HCT116 (cell line): ENCODE data around the gene ORMDL3.

Experiments used
- CBX3 ChIP-seq: IDR thresholded peaks from 2 replicates; pipeline ENCODE4 v1.6.1; 2012; ENCODE audit warnings: low read depth
- EZH2 ChIP-seq: fragments of 200-600 bp; sonication (generic); IDR thresholded peaks from 2 replicates; pipeline ENCODE4 v1.6.1; 2017; ENCODE audit warnings: antibody characterized with exemption, mixed run types
- EZH2phosphoT487 ChIP-seq: fragments of 200-600 bp; IDR thresholded peaks from 2 replicates; pipeline ENCODE4 v1.6.1; 2018; ENCODE audit warnings: antibody characterized with exemption, borderline replicate concordance
- FOSL1 ChIP-seq: IDR thresholded peaks from 2 replicates; pipeline ENCODE4 v1.6.1; 2012; ENCODE audit warnings: low read depth
- JUND ChIP-seq: IDR thresholded peaks from 2 replicates; pipeline ENCODE4 v1.6.1; 2012
- POLR2A ChIP-seq: IDR thresholded peaks from 2 replicates; pipeline ENCODE4 v1.7.0; 2011; ENCODE audit warnings: borderline replicate concordance; ENCODE audit not compliant: insufficient read depth, insufficient read length; ENCODE audit errors: extremely low read depth
- POLR2AphosphoS5 ChIP-seq: IDR thresholded peaks from 2 replicates; pipeline ENCODE4 v1.6.1; 2011; ENCODE audit warnings: mild to moderate bottlenecking, low read depth, low read length, moderate library complexity
- SIN3A ChIP-seq: IDR thresholded peaks from 2 replicates; pipeline ENCODE4 v1.6.1; 2012; ENCODE audit warnings: low read depth
- SP1 ChIP-seq: IDR thresholded peaks from 2 replicates; pipeline ENCODE4 v1.6.1; 2012; ENCODE audit warnings: low read depth
- ZNF274 ChIP-seq: fragments of 200-500 bp; sonication (Bioruptor generic); IDR thresholded peaks from 2 replicates; pipeline ENCODE4 v1.6.1; 2014; ENCODE audit warnings: mild to moderate bottlenecking, low read depth, low read length, inconsistent platforms
- TF ChIP-seq, protein P1 (sequence below), 3 experiments: fragments of 200-600 bp in 1 of 3; sonication (generic) in 1 of 3; IDR thresholded peaks in 2 of 3; conservative IDR thresholded peaks in 1 of 3; 2 replicates each; pipeline ENCODE4 v1.5.1; 2012 to 2017; ENCODE audit warnings: low read depth in 2 of 3, low read length in 2 of 3, antibody characterized with exemption in 1 of 3, borderline replicate concordance in 1 of 3, control low read depth in 1 of 3, mild to moderate bottlenecking in 1 of 3, mixed read lengths in 1 of 3, mixed run types in 1 of 3, moderate library complexity in 1 of 3; ENCODE audit not compliant: insufficient read depth in 1 of 3
- TF ChIP-seq, protein P2 (sequence below): IDR thresholded peaks from 2 replicates; pipeline ENCODE4 v1.6.1; 2012
- TF ChIP-seq, protein P3 (sequence below): IDR thresholded peaks from 2 replicates; pipeline ENCODE4 v1.6.1; 2012; ENCODE audit warnings: low read depth
- TF ChIP-seq, protein P4 (sequence below): IDR thresholded peaks from 2 replicates; pipeline ENCODE4 v1.6.1; 2012

DNA sequence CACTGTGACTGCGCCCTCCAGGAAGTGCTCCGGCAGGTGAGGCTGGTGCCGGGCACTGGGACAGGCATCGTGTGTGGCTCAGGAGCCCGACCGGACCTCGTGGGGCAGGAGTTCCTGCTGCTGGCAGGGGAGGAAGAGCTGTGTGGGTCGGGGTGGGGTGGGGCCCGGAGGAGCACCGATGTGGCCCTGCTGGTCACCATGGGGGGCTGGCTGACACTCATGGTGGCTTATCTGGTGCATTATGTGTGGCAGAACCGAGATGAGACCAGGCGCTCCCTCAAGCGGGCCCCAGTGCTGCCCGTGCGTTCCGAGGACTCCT, 17.0 kb upstream of the ORMDL3 start:
- TF ChIP-seq, protein P1, sequence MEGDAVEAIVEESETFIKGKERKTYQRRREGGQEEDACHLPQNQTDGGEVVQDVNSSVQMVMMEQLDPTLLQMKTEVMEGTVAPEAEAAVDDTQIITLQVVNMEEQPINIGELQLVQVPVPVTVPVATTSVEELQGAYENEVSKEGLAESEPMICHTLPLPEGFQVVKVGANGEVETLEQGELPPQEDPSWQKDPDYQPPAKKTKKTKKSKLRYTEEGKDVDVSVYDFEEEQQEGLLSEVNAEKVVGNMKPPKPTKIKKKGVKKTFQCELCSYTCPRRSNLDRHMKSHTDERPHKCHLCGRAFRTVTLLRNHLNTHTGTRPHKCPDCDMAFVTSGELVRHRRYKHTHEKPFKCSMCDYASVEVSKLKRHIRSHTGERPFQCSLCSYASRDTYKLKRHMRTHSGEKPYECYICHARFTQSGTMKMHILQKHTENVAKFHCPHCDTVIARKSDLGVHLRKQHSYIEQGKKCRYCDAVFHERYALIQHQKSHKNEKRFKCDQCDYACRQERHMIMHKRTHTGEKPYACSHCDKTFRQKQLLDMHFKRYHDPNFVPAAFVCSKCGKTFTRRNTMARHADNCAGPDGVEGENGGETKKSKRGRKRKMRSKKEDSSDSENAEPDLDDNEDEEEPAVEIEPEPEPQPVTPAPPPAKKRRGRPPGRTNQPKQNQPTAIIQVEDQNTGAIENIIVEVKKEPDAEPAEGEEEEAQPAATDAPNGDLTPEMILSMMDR (IDR thresholded peaks at IDR 0.05 in 2 of 3, conservative IDR thresholded peaks at IDR 0.05 in 1 of 3; ENCODE audit: borderline replicate concordance in 1 of 3, insufficient read depth in 1 of 3, low read depth in 2 of 3, low read length in 2 of 3): no peak
- TF ChIP-seq ZNF274 (no peak), FOSL1 (no peak), POLR2A (no peak), EZH2 (no peak), JUND (no peak), SIN3A (no peak), SP1 (no peak), POLR2AphosphoS5 (no peak), CBX3 (no peak), EZH2phosphoT487 (no peak)
- TF ChIP-seq, protein P2, sequence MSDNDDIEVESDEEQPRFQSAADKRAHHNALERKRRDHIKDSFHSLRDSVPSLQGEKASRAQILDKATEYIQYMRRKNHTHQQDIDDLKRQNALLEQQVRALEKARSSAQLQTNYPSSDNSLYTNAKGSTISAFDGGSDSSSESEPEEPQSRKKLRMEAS: no peak
- TF ChIP-seq, protein P3, sequence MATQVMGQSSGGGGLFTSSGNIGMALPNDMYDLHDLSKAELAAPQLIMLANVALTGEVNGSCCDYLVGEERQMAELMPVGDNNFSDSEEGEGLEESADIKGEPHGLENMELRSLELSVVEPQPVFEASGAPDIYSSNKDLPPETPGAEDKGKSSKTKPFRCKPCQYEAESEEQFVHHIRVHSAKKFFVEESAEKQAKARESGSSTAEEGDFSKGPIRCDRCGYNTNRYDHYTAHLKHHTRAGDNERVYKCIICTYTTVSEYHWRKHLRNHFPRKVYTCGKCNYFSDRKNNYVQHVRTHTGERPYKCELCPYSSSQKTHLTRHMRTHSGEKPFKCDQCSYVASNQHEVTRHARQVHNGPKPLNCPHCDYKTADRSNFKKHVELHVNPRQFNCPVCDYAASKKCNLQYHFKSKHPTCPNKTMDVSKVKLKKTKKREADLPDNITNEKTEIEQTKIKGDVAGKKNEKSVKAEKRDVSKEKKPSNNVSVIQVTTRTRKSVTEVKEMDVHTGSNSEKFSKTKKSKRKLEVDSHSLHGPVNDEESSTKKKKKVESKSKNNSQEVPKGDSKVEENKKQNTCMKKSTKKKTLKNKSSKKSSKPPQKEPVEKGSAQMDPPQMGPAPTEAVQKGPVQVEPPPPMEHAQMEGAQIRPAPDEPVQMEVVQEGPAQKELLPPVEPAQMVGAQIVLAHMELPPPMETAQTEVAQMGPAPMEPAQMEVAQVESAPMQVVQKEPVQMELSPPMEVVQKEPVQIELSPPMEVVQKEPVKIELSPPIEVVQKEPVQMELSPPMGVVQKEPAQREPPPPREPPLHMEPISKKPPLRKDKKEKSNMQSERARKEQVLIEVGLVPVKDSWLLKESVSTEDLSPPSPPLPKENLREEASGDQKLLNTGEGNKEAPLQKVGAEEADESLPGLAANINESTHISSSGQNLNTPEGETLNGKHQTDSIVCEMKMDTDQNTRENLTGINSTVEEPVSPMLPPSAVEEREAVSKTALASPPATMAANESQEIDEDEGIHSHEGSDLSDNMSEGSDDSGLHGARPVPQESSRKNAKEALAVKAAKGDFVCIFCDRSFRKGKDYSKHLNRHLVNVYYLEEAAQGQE: no peak
- TF ChIP-seq, protein P4, sequence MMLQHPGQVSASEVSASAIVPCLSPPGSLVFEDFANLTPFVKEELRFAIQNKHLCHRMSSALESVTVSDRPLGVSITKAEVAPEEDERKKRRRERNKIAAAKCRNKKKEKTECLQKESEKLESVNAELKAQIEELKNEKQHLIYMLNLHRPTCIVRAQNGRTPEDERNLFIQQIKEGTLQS: no peak
